Stimulated activated CD4-positive, alpha-beta T cell treated with anti-CD3 and anti-CD28 coated beads, TNF-alpha, amount 100 ng/mL, for 24 hours (primary cell): Measurements from ENCODE around the gene TRPM5.

Experiments used
- DNase-seq, 3 experiments: peaks; one replicate each; pipeline ENCODE4 v3.0.0-alpha.2; 2020; ENCODE audit warnings: low read depth in 3 of 3

TRPM5 gene

DNA sequence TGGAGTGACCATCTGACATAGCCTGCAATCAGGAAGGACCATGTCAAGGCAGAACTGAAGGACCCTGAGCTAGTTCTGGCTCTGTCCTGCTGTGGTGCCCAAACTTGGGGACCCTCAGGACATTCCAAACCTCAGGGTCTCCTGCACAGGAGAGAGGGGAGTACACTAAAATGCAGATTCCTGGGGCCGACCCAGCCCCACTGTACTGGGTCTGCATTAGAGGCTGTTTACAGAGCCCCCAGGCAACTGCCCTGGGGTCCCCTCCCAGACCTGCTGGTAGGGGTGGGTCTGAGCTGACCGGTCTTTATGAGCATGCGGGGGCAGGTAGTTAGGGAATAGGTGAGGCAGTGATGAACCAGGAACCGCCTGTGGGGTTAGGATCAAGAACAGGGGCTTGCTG, 6.8 kb downstream of the TRPM5 start:
- DNase-seq: no peak

GRCh38 chr11:2436521-2437031, 7.7 kb downstream of the TRPM5 start:
- no peak for DNase-seq

DNA sequence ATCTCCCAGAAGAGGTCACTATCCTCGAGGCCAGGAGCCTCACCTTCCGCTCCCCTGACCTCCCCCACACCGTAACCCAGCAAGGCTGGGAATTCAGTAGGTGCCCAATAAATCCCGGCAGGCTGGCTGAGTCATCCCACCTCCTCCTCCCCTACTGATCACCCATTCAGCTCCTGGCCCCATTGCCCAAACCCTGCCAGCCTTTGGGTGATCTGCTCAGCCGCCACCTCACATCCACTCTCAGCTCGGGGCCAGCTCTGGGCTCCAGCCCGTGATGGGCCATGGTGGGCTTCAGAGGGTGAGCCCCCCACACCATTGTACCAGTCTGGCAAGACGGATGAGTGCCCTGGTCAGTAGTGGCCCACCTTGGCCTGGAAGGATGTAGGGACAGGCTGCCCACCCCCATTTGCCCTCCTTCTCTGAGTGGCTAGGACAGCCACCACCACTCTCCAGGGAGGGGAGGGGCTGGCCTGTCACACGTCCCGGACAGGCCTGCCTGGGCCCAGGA, 8.2 kb downstream of the TRPM5 start:
- no peak for DNase-seq

GRCh38 chr11:2435288-2436012, 8.9 kb downstream of the TRPM5 start:
- no peak for DNase-seq

DNA sequence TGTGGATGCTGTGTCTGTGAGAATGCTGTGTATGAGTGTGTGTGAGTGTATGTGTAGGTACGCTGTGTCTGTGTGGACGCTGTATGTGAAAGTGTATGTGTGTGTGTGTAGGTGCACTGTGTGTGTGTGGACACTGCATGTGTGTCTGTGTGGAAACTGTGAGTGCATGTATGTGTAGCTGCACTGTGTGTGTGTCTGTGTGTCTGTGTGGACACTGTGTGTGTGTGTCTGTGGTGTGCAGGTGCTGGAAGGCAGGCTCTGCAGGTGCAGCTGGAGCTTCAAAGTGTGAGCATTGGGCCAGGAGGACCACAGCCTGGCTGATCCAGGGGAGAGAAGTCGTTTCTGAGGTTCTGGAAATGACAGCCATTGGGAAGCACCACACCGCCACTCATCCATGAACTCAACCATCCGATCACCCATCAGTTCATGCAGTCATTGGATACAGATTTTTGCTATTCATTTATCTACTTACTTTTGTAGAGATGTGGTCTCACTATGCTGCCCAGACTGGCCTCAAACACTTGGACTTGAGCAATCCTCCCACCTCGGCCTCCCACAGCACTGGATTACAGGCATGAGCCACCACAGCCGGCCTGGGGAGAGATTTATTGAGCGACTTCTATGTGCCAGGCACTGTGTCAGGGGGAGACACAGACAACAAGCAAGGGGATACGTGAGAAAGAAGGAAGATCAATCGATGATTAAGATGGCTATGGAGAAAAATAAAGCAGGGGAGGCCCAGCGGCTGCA, 9.6 kb downstream of the TRPM5 start:
- no peak for DNase-seq

- no peak for DNase-seq
Measured at GRCh38 chr11:2434008-2434407, 10.3 kb downstream of the TRPM5 start.

DNA sequence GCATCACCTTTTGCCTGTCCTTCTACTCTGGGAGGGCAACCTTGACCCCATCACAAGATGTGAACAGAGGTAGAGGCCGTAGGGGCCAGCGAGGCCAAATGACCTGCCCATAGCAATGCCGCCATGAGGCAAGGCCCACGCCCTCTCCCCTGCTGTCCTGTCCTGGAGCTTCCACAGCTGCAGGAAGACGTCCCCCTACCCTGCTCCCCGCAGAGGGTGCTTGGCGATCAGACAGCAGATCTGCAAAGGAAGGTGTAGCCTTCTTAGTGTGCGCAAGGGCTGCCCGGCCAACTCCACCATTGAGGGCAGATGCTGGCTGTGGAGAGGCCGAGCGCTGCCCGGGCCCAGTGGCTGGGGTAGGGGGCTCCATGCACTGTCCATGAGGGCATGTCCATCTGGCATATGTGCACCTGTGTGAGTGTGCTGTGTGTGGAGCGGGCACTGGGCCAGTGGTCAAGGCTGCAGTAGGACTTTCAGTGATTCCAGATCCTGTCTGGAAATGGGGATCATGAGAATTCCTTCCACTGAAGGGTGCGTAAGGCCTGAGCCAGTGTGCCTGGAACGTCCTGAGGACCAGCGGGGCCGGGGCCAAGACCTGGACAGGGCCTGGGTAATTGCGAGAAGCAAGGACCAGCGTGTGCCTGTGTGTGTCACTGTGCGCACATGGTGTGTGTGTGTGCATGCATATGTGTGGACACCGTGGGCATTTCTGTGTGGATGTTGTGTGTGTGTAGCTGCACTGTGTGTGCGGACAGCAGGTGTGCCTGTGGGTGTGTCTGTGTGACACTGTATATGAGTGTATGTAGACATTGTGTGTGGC, 11.0 kb downstream of the TRPM5 start:
- no peak for DNase-seq

DNA sequence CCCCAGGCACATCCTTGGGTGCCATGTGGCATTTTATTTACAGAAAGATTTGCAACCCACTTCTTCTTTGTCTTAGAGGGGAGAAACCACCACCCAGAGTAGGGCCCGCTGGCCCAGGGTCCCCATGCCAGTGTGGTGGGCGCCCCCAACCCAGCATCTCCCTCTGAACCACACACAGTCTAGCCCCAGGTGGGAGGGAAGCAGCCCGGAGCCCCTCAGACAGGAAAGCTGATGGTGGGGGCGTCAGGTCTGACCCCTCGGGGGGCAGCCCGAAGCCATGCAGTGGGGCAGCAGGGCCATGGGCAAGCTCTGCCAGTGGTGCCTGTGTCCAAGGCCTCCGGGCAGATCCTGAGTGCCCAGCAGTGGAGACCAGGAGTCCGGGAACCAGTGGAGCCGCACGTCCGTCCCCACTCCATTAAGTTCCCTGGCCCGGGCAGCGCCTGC, 11.7 kb downstream of the TRPM5 start:
- DNase-seq: no peak

- no peak for DNase-seq
Measured at GRCh38 chr11:2432171-2432621, 12.1 kb downstream of the TRPM5 start.

- no peak for DNase-seq
Measured at GRCh38 chr11:2431395-2431794, 12.9 kb downstream of the TRPM5 start.

DNA sequence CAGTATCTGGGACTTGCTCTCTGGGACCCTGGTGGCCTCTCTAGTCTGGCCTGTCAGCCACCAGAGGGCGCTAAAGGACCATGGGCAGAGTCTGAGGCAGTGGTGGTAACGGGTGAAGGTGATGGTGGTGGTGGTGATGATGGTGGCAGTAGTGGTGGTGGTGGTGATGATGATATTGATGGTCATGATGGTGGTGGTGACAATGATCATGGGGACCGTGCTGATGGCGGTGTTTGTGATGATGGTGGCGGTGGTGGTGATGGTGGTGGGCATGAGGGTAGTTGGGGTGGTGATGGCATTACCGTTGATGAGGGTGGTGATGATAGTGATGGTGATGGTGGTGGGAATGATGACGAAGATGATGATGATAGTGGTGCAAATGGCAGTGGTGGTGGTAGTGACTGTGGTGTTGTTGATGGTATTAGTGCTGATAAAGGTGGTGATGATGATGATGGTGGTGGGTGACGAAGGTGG, 16.0 kb downstream of the TRPM5 start:
- peak; percentile 79 to 85 (median 81) for DNase-seq

GRCh38 chr11:2427721-2428321, 16.5 kb downstream of the TRPM5 start:
- DNase-seq: no peak

DNA sequence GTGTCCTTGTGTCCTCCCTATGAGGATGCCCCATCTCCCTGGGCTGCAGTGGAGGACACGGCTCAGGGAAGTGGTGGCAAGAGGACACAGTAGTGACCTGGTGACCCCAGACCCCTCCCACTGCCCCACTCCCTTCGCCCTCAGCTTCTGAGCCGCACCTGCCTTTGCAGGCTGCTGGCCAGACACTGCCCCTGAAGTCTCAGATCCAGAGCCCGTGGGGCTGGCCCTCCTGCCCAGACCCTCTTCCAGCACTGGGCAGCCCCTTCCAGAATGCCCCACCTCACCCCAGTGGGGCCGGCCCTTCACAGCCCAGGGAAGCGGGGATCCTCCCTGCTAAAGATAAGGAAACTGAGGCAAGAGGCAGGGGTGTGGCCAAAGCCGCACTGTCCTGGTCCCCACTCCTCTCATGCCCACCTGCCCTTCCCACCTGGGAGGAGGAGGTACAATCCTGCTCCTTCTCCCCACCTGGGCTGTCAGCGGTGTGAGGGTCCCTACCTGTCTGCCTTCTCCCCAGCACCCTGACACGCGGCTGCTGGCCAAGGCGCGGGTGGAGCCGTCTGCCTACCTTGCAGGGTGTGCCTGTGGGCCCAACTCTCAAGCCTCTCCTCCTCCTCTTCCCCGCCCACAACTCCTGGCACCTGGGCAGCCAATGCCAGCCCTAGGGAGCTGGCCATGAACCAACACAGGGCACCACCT, 17.3 kb downstream of the TRPM5 start:
- no peak for DNase-seq

DNA sequence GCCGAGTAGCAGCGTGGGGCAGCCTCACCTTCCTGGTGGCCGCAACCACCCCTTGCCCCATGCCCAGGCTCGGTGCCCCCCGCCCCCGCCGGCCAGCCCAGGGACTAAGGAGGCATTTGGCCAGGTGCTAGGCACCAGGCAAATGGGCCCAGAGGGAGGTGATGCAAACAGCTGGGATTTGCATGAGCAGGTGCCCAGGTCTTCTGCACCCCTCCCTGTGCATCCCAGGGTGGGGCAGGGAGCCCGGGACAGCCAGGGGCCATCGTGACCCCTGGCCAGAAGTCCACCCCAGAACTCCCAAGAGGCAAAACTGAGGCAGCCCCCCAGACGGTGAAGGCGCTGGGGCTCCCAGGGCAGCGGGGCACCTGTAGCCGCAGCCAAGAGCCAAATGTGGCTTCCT, 18.1 kb downstream of the TRPM5 start:
- DNase-seq: no peak

GRCh38 chr11:2425506-2425905, 18.8 kb downstream of the TRPM5 start:
- DNase-seq: no peak

- DNase-seq: no peak
Measured at GRCh38 chr11:2424811-2425495, 19.4 kb downstream of the TRPM5 start.

DNA sequence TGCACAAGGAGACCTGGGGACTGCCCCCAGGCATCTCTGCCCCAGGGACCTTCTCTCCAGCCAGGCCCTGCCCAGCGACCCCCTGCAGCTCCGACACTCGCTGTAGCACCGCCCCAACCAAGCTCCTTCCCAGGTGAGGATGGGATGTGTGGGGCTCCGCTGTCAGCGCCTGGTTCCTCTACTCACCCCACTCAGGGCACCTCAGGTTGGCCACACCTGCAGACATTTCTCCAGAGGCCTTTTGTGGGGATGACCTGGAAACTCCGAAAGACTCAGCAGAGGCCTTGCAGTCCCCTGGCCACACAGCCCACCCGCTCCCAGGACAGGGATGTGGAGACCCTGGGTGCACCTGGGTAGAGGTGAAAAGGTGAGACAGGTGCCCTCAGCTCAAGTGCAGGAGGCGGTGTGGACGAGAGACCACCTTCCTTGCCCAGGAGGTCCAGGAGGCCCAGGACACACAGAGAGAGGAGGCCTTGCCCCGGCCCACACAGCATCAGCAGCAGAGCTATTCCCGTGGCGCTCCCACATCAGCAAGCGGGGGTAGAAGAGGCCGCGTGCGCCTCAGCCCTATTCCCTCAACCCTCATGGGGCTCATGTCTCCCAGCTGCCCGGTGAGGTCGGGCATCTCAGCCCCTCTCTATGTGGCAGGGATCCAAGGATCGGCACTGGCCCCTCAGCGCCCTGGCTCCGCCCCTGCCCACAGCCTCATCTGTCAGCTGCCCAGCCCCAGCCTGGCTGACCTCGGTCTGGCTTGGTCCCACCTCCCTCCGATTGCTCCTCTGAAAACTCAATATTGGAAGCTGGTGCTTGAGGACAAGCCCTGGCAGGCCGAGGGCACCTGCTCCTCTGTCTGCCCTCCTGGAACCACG, 20.9 kb downstream of the TRPM5 start:
- no peak for DNase-seq

DNA sequence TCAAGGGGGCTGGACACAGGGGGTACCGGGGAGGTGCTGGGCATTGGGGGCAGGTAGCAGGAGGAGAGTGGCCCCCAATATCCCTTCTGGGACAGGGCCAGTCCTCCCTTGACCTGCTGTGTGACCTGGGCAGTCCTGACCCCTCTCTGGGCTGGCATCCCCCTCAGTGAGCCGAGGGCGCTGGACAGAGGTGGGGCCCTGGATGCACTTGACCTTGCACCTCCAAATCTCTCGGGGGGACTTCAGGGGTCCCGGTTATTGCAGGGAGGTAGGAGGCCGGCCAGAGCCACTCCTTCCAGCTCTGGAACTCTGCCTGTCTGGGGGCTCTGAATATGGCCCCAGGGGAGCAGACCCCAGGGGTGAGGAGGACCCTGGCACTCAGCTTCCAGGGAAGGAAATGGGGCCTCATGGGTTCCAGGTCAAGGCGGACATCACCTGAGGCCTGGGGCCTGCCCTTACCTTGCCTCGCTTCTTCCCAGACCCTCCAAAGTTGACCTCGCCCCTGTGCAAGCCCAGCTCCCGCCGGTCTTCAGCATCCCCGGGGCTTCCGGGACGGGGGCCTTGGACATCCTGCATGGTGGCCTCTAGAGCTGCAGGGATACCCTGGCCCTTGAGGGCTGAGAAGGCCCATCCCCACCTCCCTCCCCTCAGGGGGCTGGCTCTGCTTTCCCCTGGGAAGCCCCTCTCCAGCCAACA, 21.7 kb downstream of the TRPM5 start:
- no peak for DNase-seq

DNA sequence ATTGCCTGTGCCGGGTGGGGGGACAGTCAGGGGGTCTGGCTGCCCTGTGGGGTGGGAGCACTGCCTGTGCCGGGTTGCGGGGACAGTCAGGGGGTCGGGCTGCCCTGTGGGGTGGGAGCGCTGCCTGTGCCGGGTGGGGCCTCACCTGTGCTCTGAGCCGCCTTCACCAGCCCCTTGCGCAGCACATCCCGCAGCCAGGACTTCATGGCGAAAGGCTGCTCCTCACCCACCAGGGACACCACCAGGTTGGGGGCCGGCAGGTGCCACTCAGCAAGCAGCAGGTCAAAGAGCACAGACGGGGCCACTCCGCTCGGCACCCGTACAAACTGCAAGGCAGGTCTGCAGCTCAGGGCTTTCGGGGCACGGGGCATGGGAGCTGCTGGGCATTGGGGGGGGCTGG, 22.3 kb downstream of the TRPM5 start:
- DNase-seq: no peak
